Thyroid gland (tissue), 4 donors: ENCODE measurements around the gene BRAT1. TPM values are rescaled to one million over a fixed set of nuclear protein-coding genes. Genes with fewer than 3 reads are reported as not detected.
A peak's percentile ranks its signal among the peaks of the same experiment; 100 is the strongest.

Source experiments
- DNase-seq, 2 donors: peaks; one replicate each; pipeline ENCODE4 v3.0.0-alpha.2; 2019
- H3K27ac ChIP-seq, 3 donors: fragments of 200-600 bp; sonication (generic); 1 replicate in 2 of 3; 2 replicates in 1 of 3; pipeline ENCODE4 v1.5.1; 2016 to 2019; ENCODE audit warnings: mild to moderate bottlenecking in 1 of 3, moderate library complexity in 1 of 3
- H3K27me3 ChIP-seq: fragments of 200-600 bp; sonication (generic); one replicate; pipeline ENCODE4 v1.5.1; 2019
- H3K36me3 ChIP-seq, 2 donors: fragments of 200-600 bp; sonication (generic); one replicate each; pipeline ENCODE4 v1.5.1; 2016 to 2019
- H3K4me1 ChIP-seq, 2 donors: fragments of 200-600 bp; sonication (generic); one replicate each; pipeline ENCODE4 v1.5.1; 2017 to 2019
- H3K4me3 ChIP-seq, 3 donors: fragments of 200-600 bp; sonication (generic); replicated peaks in 1 of 3; 1 replicate in 2 of 3; 2 replicates in 1 of 3; pipeline ENCODE4 v1.5.1; 2016; ENCODE audit warnings: mild to moderate bottlenecking in 1 of 3
- H3K9me3 ChIP-seq: fragments of 200-600 bp; sonication (generic); one replicate; pipeline ENCODE4 v1.5.1; 2017
- POLR2A ChIP-seq, 2 donors: fragments of 450-650 bp; IDR thresholded peaks; one replicate each; pipeline ENCODE4 v1.6.1; 2017; ENCODE audit warnings: antibody characterized with exemption in 2 of 2, mild to moderate bottlenecking in 2 of 2, moderate library complexity in 1 of 2
- WGBS, 2 donors: methylation state at CpG; one replicate each; pipeline ENCODE4 v1.1.5; 2017; 5-methylcytosine and 5-hydroxymethylcytosine counted together
- intact Hi-C: fragments of 100-400 bp; cut with DNase I; formaldehyde crosslinking; loops from one replicate; pipeline ENCODE4 v1.15.1; 2023
- total RNA-seq, 4 donors: library from RNA; depleted of rRNA; stranded (reverse); fragments of >200 nt; gene quantifications; one replicate each; pipeline ENCODE4 v1.2.3, GENCODE V29; 2016
- TF ChIP-seq, protein P1 (sequence below), 6 experiments: fragments of 200-600 bp in 3 of 6; fragments of 450-650 bp in 3 of 6; sonication (generic) in 3 of 6; IDR thresholded peaks; one replicate each; pipeline ENCODE4 v1.5.1; 2016 to 2019; ENCODE audit warnings: antibody characterized with exemption in 6 of 6, mild to moderate bottlenecking in 2 of 6, inconsistent platforms in 1 of 6, moderate library complexity in 1 of 6

Gene BRAT1
- total RNA-seq, 4 donors from 2014 or later: 37.2 to 51.8 (median 45.6) TPM

DNA sequence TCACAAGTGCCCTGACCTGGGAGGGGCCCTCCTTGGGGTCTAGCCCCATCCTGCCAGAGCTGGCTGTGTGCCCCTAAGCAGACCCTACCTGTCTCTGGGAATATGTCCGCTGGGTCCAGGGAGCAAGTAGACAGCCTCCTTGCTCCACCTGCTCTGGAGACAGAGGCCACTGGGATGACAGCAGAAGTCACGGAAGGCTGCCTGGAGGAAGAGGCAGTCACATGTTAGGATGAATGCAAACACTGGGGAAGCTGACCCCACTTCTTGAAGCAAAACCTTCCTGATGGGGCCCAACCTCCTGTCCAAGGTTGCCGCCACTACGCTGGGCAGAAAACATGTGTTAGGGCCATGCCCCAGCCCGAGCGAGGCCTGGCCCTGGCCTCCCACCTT is 47.4 kb downstream of the BRAT1 start:
- Histone ChIP-seq H3K9me3 (no peaks in the 10 kb centered on the region), H3K4me1 (peaks cover 0 to 45% of the 10 kb centered on the region in 2 donors), H3K36me3 (no peaks in the 10 kb centered on the region), H3K27ac (peak overlapping the region in 1 of 3 donors; percentile 28), H3K27me3 (no peaks in the 10 kb centered on the region), H3K4me3 (no peak overlapping the region)
- no peak for DNase-seq
- WGBS, 2 donors: 89 to 100% methylated on average over 1 to 6 of the region's 6 CpGs
- no peak for TF ChIP-seq POLR2A (IDR thresholded peaks at IDR 0.05)
- TF ChIP-seq, protein P1, sequence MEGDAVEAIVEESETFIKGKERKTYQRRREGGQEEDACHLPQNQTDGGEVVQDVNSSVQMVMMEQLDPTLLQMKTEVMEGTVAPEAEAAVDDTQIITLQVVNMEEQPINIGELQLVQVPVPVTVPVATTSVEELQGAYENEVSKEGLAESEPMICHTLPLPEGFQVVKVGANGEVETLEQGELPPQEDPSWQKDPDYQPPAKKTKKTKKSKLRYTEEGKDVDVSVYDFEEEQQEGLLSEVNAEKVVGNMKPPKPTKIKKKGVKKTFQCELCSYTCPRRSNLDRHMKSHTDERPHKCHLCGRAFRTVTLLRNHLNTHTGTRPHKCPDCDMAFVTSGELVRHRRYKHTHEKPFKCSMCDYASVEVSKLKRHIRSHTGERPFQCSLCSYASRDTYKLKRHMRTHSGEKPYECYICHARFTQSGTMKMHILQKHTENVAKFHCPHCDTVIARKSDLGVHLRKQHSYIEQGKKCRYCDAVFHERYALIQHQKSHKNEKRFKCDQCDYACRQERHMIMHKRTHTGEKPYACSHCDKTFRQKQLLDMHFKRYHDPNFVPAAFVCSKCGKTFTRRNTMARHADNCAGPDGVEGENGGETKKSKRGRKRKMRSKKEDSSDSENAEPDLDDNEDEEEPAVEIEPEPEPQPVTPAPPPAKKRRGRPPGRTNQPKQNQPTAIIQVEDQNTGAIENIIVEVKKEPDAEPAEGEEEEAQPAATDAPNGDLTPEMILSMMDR (IDR thresholded peaks at IDR 0.05): no peak
- intact Hi-C loops: no loop called here

- Histone ChIP-seq H3K27me3 (no peaks in the 10 kb centered on the region), H3K9me3 (no peaks in the 10 kb centered on the region), H3K4me1 (peaks cover 0 to 42% of the 10 kb centered on the region in 2 donors), H3K36me3 (no peaks in the 10 kb centered on the region), H3K27ac (no peak overlapping the region), H3K4me3 (no peak overlapping the region)
- 86 to 87% methylated on average over 19 to 23 of the region's 26 CpGs for WGBS, 2 donors
- intact Hi-C loops: no loop called here
- TF ChIP-seq, protein P1 (IDR thresholded peaks at IDR 0.05): no peak
- no peak for TF ChIP-seq POLR2A (IDR thresholded peaks at IDR 0.05)
- no peak for DNase-seq
Measured at GRCh38 chr7:2507208-2507916, 48.0 kb downstream of the BRAT1 start.

DNA sequence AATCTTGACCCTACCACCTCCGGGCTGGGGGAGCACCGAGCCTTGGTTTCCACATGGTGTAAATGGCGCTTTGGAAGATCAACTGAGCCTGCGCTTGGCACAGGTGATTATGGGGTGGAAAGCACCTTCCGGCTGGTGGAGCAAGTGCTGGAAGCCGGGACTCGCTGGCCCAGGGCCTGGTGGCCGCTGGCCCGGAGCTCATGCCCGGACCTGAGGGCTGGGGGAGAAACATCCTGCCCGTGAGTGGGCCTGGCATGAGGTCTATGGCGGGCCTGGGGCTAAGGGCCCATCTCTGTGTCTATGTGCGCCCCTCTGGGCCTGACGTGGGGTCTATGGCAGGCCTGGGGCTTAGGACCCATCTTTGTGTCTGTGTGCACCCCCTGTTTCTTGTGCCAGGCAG is 49.9 kb downstream of the BRAT1 start:
- 94 to 97% methylated on average over 7 to 11 of the region's 14 CpGs for WGBS, 2 donors
- DNase-seq: no peak
- peaks cover 0 to 22% of the 10 kb centered on the region in 2 donors for H3K4me1 ChIP-seq
- intact Hi-C loops: no loop called here
- H3K27me3 ChIP-seq: no peaks in the 10 kb centered on the region
- no peaks in the 10 kb centered on the region for H3K9me3 ChIP-seq
- H3K4me3 ChIP-seq: no peak overlapping the region
- no peak overlapping the region for H3K27ac ChIP-seq
- no peaks in the 10 kb centered on the region for H3K36me3 ChIP-seq
- TF ChIP-seq, protein P1 (IDR thresholded peaks at IDR 0.05): no peak
- no peak for TF ChIP-seq POLR2A (IDR thresholded peaks at IDR 0.05)

GRCh38 chr7:2504889-2505375 is 50.4 kb downstream of the BRAT1 start:
- Histone ChIP-seq H3K27ac (no peak overlapping the region), H3K36me3 (no peaks in the 10 kb centered on the region), H3K4me1 (peaks cover 0 to 19% of the 10 kb centered on the region in 2 donors), H3K9me3 (no peaks in the 10 kb centered on the region), H3K4me3 (no peak overlapping the region), H3K27me3 (no peaks in the 10 kb centered on the region)
- no peak for DNase-seq
- TF ChIP-seq, protein P1 (IDR thresholded peaks at IDR 0.05): no peak
- no peak for TF ChIP-seq POLR2A (IDR thresholded peaks at IDR 0.05)
- intact Hi-C loops: no loop called here
- WGBS, 2 donors: 77 to 81% methylated on average over 8 to 9 of the region's 19 CpGs

DNA sequence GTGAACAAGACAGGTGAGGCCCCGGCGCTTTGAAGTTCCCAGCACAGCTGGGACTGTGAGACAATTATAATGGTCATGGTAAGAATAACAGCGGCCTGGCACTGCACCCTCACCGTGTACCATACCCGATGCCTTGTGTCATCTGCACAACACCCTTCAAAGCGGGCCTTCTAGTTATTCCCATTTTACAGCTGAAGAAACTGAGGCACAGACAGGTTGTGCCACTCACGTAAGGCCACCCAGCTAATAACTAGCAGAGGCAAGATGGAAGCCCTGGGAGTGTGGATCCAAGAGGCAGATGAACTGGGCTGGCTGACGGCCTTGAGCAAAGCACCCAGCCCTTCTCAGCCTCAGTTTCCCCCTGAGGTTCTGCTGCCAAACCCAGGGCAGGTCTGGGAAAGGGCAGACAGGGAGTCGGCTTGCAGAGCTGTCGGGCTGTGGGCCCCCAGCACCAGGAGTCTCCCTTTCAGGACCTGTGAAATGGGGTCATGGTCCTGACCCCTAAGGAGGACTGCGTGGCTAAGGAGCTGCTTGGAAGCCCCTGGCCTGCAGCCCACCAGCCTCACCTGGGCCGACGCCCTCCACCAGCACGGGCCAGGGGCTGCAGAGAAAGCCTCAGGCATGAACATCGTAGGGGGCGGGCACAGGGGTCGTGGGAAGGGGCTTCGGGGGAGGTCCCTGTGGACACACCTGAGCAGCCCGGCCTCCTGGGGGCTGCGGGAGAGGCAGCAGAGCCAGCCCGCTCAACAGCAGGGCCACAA is 51.0 kb downstream of the BRAT1 start:
- no peaks in the 10 kb centered on the region for H3K9me3 ChIP-seq
- DNase-seq: no peak
- peaks cover 0 to 18% of the 10 kb centered on the region in 2 donors for H3K4me1 ChIP-seq
- 78% methylated on average over 14 to 20 of the region's 21 CpGs for WGBS, 2 donors
- H3K4me3 ChIP-seq: no peak overlapping the region
- intact Hi-C loops: no loop called here
- no peaks in the 10 kb centered on the region for H3K27me3 ChIP-seq
- no peak for TF ChIP-seq POLR2A (IDR thresholded peaks at IDR 0.05)
- TF ChIP-seq, protein P1 (IDR thresholded peaks at IDR 0.05): no peak
- no peak overlapping the region for H3K27ac ChIP-seq
- no peaks in the 10 kb centered on the region for H3K36me3 ChIP-seq
